Prostate gland (tissue), 2 donors: Measurements from ENCODE around the gene KLK4. TPM values are rescaled to one million over a fixed set of nuclear protein-coding genes. Genes with fewer than 3 reads are reported as not detected.
A peak's percentile ranks its signal among the peaks of the same experiment; 100 is the strongest.

Source experiments
- DNase-seq: peaks from one replicate; pipeline ENCODE4 v3.0.0-alpha.2; 2019; ENCODE audit warnings: low spot score
- H3K27ac ChIP-seq, 2 donors: fragments of 200-600 bp; sonication (generic); 2 replicates each; pipeline ENCODE4 v1.5.1; 2017 to 2019
- H3K27me3 ChIP-seq: fragments of 200-600 bp; sonication (generic); replicated peaks from 2 replicates; pipeline ENCODE4 v1.5.1; 2019; ENCODE audit not compliant: insufficient read depth
- H3K36me3 ChIP-seq, 2 donors: fragments of 200-600 bp; sonication (generic); 1 replicate in 1 of 2; 2 replicates in 1 of 2; pipeline versions ENCODE4 v1.5.1 to v1.8.1; 2017 to 2019
- H3K4me1 ChIP-seq: fragments of 200-600 bp; sonication (generic); replicated peaks from 2 replicates; pipeline ENCODE4 v1.5.1; 2019
- H3K4me3 ChIP-seq, 2 donors: fragments of 200-600 bp; sonication (generic); 2 replicates each; pipeline ENCODE4 v1.5.1; 2017 to 2019
- H3K9me3 ChIP-seq: fragments of 200-600 bp; sonication (generic); 2 replicates; pipeline ENCODE4 v1.5.1; 2017
- POLR2A ChIP-seq: fragments of 450-650 bp; IDR thresholded peaks from one replicate; pipeline ENCODE4 v1.6.1; 2016; ENCODE audit warnings: antibody characterized with exemption, mild to moderate bottlenecking
- POLR2AphosphoS5 ChIP-seq: sonication (generic); formaldehyde crosslinking; IDR thresholded peaks from one replicate; pipeline ENCODE4 v1.6.1; 2017; ENCODE audit warnings: antibody characterized with exemption
- WGBS: methylation state at CpG from one replicate; pipeline ENCODE4 v1.1.5; 2018; 5-methylcytosine and 5-hydroxymethylcytosine counted together
- intact Hi-C: fragments of 100-400 bp; cut with DNase I; formaldehyde crosslinking; loops from one replicate; pipeline ENCODE4 v1.14.2; 2022
- total RNA-seq, 2 donors: library from RNA; depleted of rRNA; stranded (reverse); fragments of >200 nt; gene quantifications; one replicate each; pipeline ENCODE4 v1.1.0, GENCODE V29; 2016
- TF ChIP-seq, protein P1 (sequence below), 4 experiments: fragments of 200-600 bp in 2 of 4; fragments of 450-650 bp in 2 of 4; sonication (generic) in 2 of 4; IDR thresholded peaks; 1 replicate in 3 of 4; 2 replicates in 1 of 4; pipeline ENCODE4 v1.5.1; 2016 to 2019; ENCODE audit warnings: antibody characterized with exemption in 4 of 4, mild to moderate bottlenecking in 2 of 4, moderate library complexity in 2 of 4

Gene KLK4
- total RNA-seq, 2 donors from 2014 or later: 188 to 330 TPM

DNA sequence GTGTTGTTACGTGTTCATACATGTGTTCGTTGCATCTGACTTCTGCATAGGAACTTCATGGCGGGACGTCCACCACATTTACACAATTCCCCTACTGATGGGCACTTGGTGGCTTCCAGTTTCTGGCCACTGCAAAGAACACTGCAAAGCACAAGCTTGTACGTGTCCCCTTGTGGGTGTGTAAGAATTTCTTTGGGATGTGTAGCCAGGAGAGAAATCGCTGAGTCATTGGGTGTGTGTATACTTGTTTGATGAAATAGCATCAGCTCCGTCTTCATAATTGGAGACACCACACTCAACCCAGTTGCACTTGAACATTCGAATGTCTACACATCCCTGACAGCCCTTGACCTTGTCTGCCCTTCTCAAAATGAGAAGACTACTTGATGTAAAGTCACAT, 22.4 kb upstream of the KLK4 start:
- Histone ChIP-seq H3K27me3 (no peaks in the 10 kb centered on the region), H3K4me1 (no peaks in the 10 kb centered on the region), H3K27ac (no peak overlapping the region), H3K4me3 (no peak overlapping the region), H3K9me3 (no peaks in the 10 kb centered on the region), H3K36me3 (no peaks in the 10 kb centered on the region)
- TF ChIP-seq POLR2AphosphoS5: no peak
- TF ChIP-seq, protein P1, sequence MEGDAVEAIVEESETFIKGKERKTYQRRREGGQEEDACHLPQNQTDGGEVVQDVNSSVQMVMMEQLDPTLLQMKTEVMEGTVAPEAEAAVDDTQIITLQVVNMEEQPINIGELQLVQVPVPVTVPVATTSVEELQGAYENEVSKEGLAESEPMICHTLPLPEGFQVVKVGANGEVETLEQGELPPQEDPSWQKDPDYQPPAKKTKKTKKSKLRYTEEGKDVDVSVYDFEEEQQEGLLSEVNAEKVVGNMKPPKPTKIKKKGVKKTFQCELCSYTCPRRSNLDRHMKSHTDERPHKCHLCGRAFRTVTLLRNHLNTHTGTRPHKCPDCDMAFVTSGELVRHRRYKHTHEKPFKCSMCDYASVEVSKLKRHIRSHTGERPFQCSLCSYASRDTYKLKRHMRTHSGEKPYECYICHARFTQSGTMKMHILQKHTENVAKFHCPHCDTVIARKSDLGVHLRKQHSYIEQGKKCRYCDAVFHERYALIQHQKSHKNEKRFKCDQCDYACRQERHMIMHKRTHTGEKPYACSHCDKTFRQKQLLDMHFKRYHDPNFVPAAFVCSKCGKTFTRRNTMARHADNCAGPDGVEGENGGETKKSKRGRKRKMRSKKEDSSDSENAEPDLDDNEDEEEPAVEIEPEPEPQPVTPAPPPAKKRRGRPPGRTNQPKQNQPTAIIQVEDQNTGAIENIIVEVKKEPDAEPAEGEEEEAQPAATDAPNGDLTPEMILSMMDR (IDR thresholded peaks at IDR 0.05): no peak
- no peak for TF ChIP-seq POLR2A
- intact Hi-C loops: no loop called here
- DNase-seq: no peak
- WGBS: 58% methylated on average over 8 of the region's 8 CpGs

DNA sequence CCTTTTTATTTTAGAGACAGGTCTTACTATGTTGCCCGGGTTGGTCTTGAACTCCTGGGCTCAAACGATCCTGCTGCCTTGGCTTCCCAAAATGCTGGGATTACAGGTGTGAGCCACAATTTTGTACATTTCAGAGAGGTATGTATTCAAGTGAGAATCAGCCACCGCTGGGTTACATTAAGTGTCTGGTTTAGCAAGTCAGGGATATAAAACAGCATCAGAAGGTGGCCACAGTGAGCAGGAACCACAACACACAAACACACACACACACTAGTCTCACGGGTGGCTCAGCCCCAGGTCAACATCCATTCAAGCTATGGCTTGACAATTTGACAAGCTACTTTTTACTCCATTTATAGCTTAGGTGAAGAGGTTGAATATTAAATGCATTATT, 21.5 kb upstream of the KLK4 start:
- 43% methylated on average over 4 of the region's 4 CpGs for WGBS
- intact Hi-C loops: no loop called here
- Histone ChIP-seq H3K4me1 (no peaks in the 10 kb centered on the region), H3K27me3 (no peaks in the 10 kb centered on the region), H3K27ac (no peak overlapping the region), H3K4me3 (no peak overlapping the region), H3K9me3 (no peaks in the 10 kb centered on the region), H3K36me3 (no peaks in the 10 kb centered on the region)
- no peak for DNase-seq
- TF ChIP-seq, protein P1 (IDR thresholded peaks at IDR 0.05): no peak
- TF ChIP-seq POLR2A (no peak), POLR2AphosphoS5 (no peak)

- DNase-seq: peak; percentile 63
- intact Hi-C loops: no loop called here
- Histone ChIP-seq H3K36me3 (no peaks in the 10 kb centered on the region), H3K9me3 (no peaks in the 10 kb centered on the region), H3K4me3 (no peak overlapping the region), H3K27ac (no peak overlapping the region), H3K4me1 (no peaks in the 10 kb centered on the region), H3K27me3 (no peaks in the 10 kb centered on the region)
- TF ChIP-seq POLR2A: no peak
- TF ChIP-seq, protein P1 (IDR thresholded peaks at IDR 0.05): no peak
- TF ChIP-seq POLR2AphosphoS5: peak; percentile 63
- WGBS: 51% methylated on average over 11 of the region's 11 CpGs
Measured at GRCh38 chr19:50932018-50932689, 21.0 kb upstream of the KLK4 start.

GRCh38 chr19:50931023-50931422, 19.8 kb upstream of the KLK4 start:
- Histone ChIP-seq H3K36me3 (no peaks in the 10 kb centered on the region), H3K27ac (no peak overlapping the region), H3K4me3 (no peak overlapping the region), H3K9me3 (no peaks in the 10 kb centered on the region), H3K4me1 (no peaks in the 10 kb centered on the region), H3K27me3 (no peaks in the 10 kb centered on the region)
- no peak for DNase-seq
- intact Hi-C loops: no loop called here
- TF ChIP-seq, protein P1 (IDR thresholded peaks at IDR 0.05): no peak
- no peak for TF ChIP-seq POLR2A
- no peak for TF ChIP-seq POLR2AphosphoS5

GRCh38 chr19:50928831-50929230, 17.6 kb upstream of the KLK4 start:
- H3K27me3 ChIP-seq: no peaks in the 10 kb centered on the region
- 79% methylated on average over 5 of the region's 5 CpGs for WGBS

More at GRCh38 chr19:50928831-50929230, 17.6 kb upstream of the KLK4 start:
- no peak for DNase-seq
- Histone ChIP-seq H3K36me3 (no peaks in the 10 kb centered on the region), H3K4me1 (no peaks in the 10 kb centered on the region), H3K4me3 (no peak overlapping the region), H3K9me3 (no peaks in the 10 kb centered on the region), H3K27ac (no peak overlapping the region)
- TF ChIP-seq POLR2A: no peak
- TF ChIP-seq, protein P1 (IDR thresholded peaks at IDR 0.05): no peak
- TF ChIP-seq POLR2AphosphoS5: no peak
- intact Hi-C loops: no loop called here
